ENCODE measurements around the gene PPRC1. TPM values are rescaled to one million over a fixed set of nuclear protein-coding genes. Genes with fewer than 3 reads are reported as not detected.

PPRC1 gene
- total and polyA plus RNA-seq, 2 donors (not counting 3 experiments of a cell fraction or from before 2014, with no cell fraction given) = 27.0 to 49.9 TPM

DNA sequence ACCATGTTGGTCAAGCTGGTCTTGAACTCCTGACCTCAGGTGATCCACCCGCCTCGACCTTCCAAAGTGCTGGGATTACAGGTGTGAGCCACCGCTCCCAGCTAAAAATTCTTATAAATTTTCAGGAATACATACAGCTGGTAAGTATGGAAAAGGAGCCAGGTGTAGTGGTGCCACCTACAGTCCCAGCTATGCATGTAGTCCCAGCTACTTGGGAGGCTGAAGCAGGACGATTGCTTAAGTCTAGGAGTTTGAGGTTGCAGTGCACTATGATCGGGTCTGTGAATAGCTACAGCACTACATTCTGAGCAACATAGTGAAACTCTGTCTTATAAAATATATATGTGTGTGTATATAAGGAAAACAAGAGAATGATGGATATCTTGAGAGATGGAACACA is 31.7 kb upstream of the PPRC1 start:
- DNase-seq (ENCODE audit: low read depth, low spot score) (no peak), FAIRE-seq (no peak)
- Histone ChIP-seq H3K36me3 (ENCODE audit: control insufficient read depth in 2 of 2, extremely low read depth in 1 of 2, insufficient read depth in 2 of 2, low read length in 2 of 2) (no peaks in the 10 kb centered on the region), H3K27ac (ENCODE audit: insufficient read depth, low read depth, low read length) (no peak overlapping the region), H3K27me3 (ENCODE audit: control insufficient read depth in 2 of 2, insufficient read depth in 2 of 2, low read length in 2 of 2) (no peaks in the 10 kb centered on the region), H3K4me1 (ENCODE audit: control insufficient read depth, extremely low read depth, insufficient read depth, low read length) (peaks cover 9% of the 10 kb centered on the region), H3K9ac (replicated peaks; ENCODE audit: extremely low read depth, insufficient read depth, low read length) (no peak overlapping the region), H3K4me2 (ENCODE audit: insufficient read depth, low read length) (no peak overlapping the region), H4K20me1 (replicated peaks; ENCODE audit: control insufficient read depth, extremely low read depth, insufficient read depth, low read length) (no peaks in the 10 kb centered on the region), H3K4me3 (replicated peaks in 1 of 3; ENCODE audit: insufficient read depth in 1 of 3, low read depth in 1 of 3, low read length in 3 of 3) (no peak overlapping the region), H2AFZ (ENCODE audit: low read depth, low read length) (no peak overlapping the region), H3K9me1 (replicated peaks; ENCODE audit: control insufficient read depth, extremely low read depth, insufficient read depth, low read length) (no peaks in the 10 kb centered on the region), H3K9me3 (replicated peaks; ENCODE audit: control insufficient read depth, insufficient read depth, low read length) (no peaks in the 10 kb centered on the region), H3K79me2 (ENCODE audit: control insufficient read depth, insufficient read depth, low read length) (no peaks in the 10 kb centered on the region)
- TF ChIP-seq POLR2A (IDR thresholded peaks at IDR 0.05; ENCODE audit: low read depth, low read length) (no peak), FOS (IDR thresholded peaks at IDR 0.05; ENCODE audit: borderline replicate concordance, insufficient read depth, low read length) (no peak), POLR2AphosphoS5 (IDR thresholded peaks at IDR 0.05; ENCODE audit: insufficient read depth, low read depth, low read length) (no peak), GATA2 (IDR thresholded peaks at IDR 0.05; ENCODE audit: insufficient read depth, insufficient read length, low read depth, low read length) (no peak), JUN (IDR thresholded peaks at IDR 0.05; ENCODE audit: borderline replicate concordance, insufficient read depth, insufficient read length, low read depth) (no peak), MAX (IDR thresholded peaks at IDR 0.05; ENCODE audit: insufficient read depth, insufficient read length) (no peak), CTCF (IDR thresholded peaks at IDR 0.05; ENCODE audit: extremely low read depth in 1 of 2, insufficient read depth in 1 of 2, low read depth in 1 of 2, low read length in 2 of 2) (no peak), MYC (IDR thresholded peaks at IDR 0.05; ENCODE audit: low read depth, low read length) (no peak), EZH2 (IDR thresholded peaks at IDR 0.05; ENCODE audit: borderline replicate concordance, low read depth, low read length, severe bottlenecking) (no peak)
- BruUV-seq (replicated peaks) = no TSS peak
- POLR2A ChIA-PET = interaction anchor here (1.1 kb wide), 1 partner anchor 14 kb away, joined by 4 read pairs; no protein-coding TSS in a partner anchor
- intact Hi-C loops (cut with micrococcal nuclease) (no loop called here), dilution Hi-C loops (cut with MboI; ENCODE audit: extremely low pct_ligation_motif_present, low sequenced_read_pairs) (no loop called here)
- CTCF ChIA-PET = interaction anchor here (0.6 to 2.6 kb wide), 11 partner anchors 9 to 320 kb away, joined by 3 to 12 read pairs (median 4); no protein-coding TSS in a partner anchor

Measured in endothelial cell of umbilical vein (primary cell).